Ascending aorta (tissue), 2 donors: Measurements from ENCODE around the gene NADSYN1. TPM values are rescaled to one million over a fixed set of nuclear protein-coding genes. Genes with fewer than 3 reads are reported as not detected.
"Not testable (repeated sequence)": the region's sequence is repeated elsewhere in the genome, so short reads cannot be mapped to it uniquely, and the experiment has no call there.

Experiments
- DNase-seq, 2 donors: peaks; one replicate each; pipeline ENCODE4 v3.0.0-alpha.2; 2019; ENCODE audit warnings: low spot score in 2 of 2
- H3K27ac ChIP-seq, 2 donors: fragments of 200-600 bp; sonication (generic); one replicate each; pipeline ENCODE4 v1.5.1; 2016 to 2017; ENCODE audit warnings: mild to moderate bottlenecking in 1 of 2
- H3K27me3 ChIP-seq: fragments of 200-600 bp; sonication (generic); one replicate; pipeline ENCODE4 v1.5.1; 2017
- H3K36me3 ChIP-seq, 2 donors: fragments of 200-600 bp; sonication (generic); one replicate each; pipeline ENCODE4 v1.5.1; 2016
- H3K4me1 ChIP-seq, 2 donors: fragments of 200-600 bp; sonication (generic); one replicate each; pipeline ENCODE4 v1.5.1; 2016 to 2017; ENCODE audit warnings: mild to moderate bottlenecking in 1 of 2
- H3K4me3 ChIP-seq, 2 donors: fragments of 200-600 bp; sonication (generic); one replicate each; pipeline ENCODE4 v1.5.1; 2016 to 2017; ENCODE audit warnings: mild to moderate bottlenecking in 1 of 2
- H3K9me3 ChIP-seq, 2 donors: fragments of 200-600 bp; sonication (generic); one replicate each; pipeline ENCODE4 v1.5.1; 2016
- CTCF ChIP-seq, 3 experiments: fragments of 200-600 bp in 2 of 3; fragments of 450-650 bp in 1 of 3; sonication (generic) in 2 of 3; IDR thresholded peaks; one replicate each; pipeline ENCODE4 v1.5.1; 2016 to 2019; ENCODE audit warnings: antibody characterized with exemption in 3 of 3, mild to moderate bottlenecking in 1 of 3, moderate library complexity in 1 of 3
- intact Hi-C: fragments of 100-400 bp; cut with DNase I; formaldehyde crosslinking; loops from one replicate; pipeline ENCODE4 v1.15.1; 2023
- total RNA-seq: library from RNA; depleted of rRNA; stranded (reverse); fragments of >200 nt; gene quantifications from one replicate; pipeline ENCODE4 v1.1.0, GENCODE V29; 2016

Gene NADSYN1
- total RNA-seq, 1 donor from 2014 or later, result 33.3 TPM

GRCh38 chr11:71527576-71528210 is 74.7 kb downstream of the NADSYN1 start:
- Histone ChIP-seq H3K4me3 (no peak overlapping the region), H3K27me3 (no peaks in the 10 kb centered on the region), H3K9me3 (no peaks in the 10 kb centered on the region), H3K27ac (no peak overlapping the region), H3K36me3 (no peaks in the 10 kb centered on the region), H3K4me1 (no peaks in the 10 kb centered on the region)
- DNase-seq, result no peak
- no peak for TF ChIP-seq CTCF (IDR thresholded peaks at IDR 0.05)
- intact Hi-C loops, result no loop called here

DNA sequence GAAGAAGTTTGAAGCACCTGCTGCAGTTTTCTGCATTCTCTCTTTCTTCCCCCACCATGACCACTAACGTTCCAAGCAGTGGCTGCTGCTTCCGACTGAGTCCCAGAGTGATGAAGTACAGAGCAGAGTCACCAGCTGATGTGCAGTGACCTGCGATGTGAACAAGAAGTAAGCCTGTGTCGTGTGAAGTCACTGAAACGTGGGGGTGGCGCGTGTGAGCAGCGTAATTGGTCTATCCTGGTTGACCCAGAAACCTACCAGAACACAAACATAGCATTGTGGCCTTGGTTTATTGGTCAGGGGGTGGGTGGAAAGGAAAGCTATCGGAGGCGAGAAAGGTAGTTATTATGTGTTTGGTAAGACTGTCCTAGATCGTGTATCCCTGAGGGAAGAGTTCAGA is 77.6 kb downstream of the NADSYN1 start:
- Histone ChIP-seq H3K4me1 (no peaks in the 10 kb centered on the region), H3K4me3 (no peak overlapping the region), H3K27ac (no peak overlapping the region), H3K9me3 (no peaks in the 10 kb centered on the region), H3K27me3 (no peaks in the 10 kb centered on the region), H3K36me3 (no peaks in the 10 kb centered on the region)
- no peak for TF ChIP-seq CTCF (IDR thresholded peaks at IDR 0.05)
- no peak for DNase-seq
- intact Hi-C loops, result no loop called here

GRCh38 chr11:71532036-71532610 is 79.1 kb downstream of the NADSYN1 start:
- intact Hi-C loops, result no loop called here
- no peaks in the 10 kb centered on the region for H3K27me3 ChIP-seq
- no peak overlapping the region for H3K27ac ChIP-seq
- no peak for DNase-seq
- H3K9me3 ChIP-seq, result no peaks in the 10 kb centered on the region
- H3K4me1 ChIP-seq, result no peaks in the 10 kb centered on the region
- TF ChIP-seq CTCF (IDR thresholded peaks at IDR 0.05), result no peak
- no peak overlapping the region for H3K4me3 ChIP-seq
- H3K36me3 ChIP-seq, result no peaks in the 10 kb centered on the region

GRCh38 chr11:71534711-71535608 is 82.0 kb downstream of the NADSYN1 start:
- H3K36me3 ChIP-seq, H3K27ac ChIP-seq, DNase-seq, H3K4me3 ChIP-seq, H3K27me3 ChIP-seq, H3K9me3 ChIP-seq, H3K4me1 ChIP-seq, intact Hi-C loops: not testable (repeated sequence)

DNA sequence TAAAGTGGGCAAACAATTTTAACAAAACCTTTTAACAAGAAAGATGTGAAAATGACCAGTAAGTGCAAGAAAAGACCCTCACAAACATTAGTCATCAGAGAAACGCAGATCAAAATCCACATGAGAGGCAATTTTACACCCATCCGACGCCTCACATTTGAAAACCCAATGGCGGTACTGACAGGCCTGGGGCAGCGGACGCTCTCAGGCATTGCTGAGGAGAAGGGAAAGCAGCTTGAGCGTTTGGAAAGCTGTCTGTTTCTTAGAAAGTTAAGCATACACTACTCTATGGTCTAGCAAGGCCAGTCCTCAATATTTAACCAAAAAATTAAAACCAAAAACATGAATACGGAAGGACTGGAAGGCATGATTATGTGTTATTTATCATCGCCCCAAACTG is 82.8 kb downstream of the NADSYN1 start:
- Histone ChIP-seq H3K27ac (no peak overlapping the region), H3K4me3 (no peak overlapping the region), H3K27me3 (no peaks in the 10 kb centered on the region), H3K4me1 (no peaks in the 10 kb centered on the region), H3K9me3 (no peaks in the 10 kb centered on the region), H3K36me3 (no peaks in the 10 kb centered on the region)
- no peak for DNase-seq
- intact Hi-C loops, result no loop called here
- TF ChIP-seq CTCF (IDR thresholded peaks at IDR 0.05), result no peak

GRCh38 chr11:71537537-71537936 is 84.5 kb downstream of the NADSYN1 start:
- DNase-seq, result no peak
- H3K4me1 ChIP-seq, result no peaks in the 10 kb centered on the region
- no peak for TF ChIP-seq CTCF (IDR thresholded peaks at IDR 0.05)
- H3K36me3 ChIP-seq, result no peaks in the 10 kb centered on the region
- H3K27me3 ChIP-seq, result no peaks in the 10 kb centered on the region
- no peaks in the 10 kb centered on the region for H3K9me3 ChIP-seq
- intact Hi-C loops, result no loop called here
- H3K4me3 ChIP-seq, result no peak overlapping the region
- no peak overlapping the region for H3K27ac ChIP-seq

DNA sequence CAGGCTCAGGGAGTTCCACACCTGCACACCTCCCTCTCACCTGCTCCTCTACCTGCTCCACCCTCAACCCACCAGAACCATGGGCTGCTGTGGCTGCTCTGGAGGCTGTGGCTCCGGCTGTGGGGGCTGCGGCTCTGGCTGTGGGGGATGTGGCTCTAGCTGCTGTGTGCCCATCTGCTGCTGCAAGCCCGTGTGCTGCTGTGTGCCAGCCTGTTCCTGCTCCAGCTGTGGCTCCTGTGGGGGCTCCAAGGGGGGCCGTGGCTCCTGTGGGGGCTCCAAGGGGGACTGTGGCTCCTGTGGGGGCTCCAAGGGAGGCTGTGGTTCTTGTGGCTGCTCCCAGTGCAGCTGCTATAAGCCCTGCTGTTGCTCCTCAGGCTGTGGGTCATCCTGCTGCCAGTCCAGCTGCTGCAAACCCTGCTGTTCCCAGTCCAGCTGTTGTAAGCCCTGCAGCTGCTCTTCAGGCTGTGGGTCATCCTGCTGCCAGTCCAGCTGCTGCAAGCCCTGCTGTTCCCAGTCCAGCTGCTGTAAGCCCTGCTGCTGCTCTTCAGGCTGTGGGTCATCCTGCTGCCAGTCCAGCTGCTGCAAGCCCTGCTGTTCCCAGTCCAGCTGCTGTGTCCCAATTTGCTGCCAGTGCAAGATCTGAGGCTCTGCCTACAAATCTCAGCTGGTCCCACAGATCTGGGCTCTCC is 85.1 kb downstream of the NADSYN1 start, which contains the start of gene KRTAP5-8:
Gene KRTAP5-8, plus strand, starts transcription at position 49 of the 689 bp plus-strand sequence. Its CDS starts 31 bp downstream, at position 80.
- H3K27me3 ChIP-seq, H3K4me3 ChIP-seq, H3K36me3 ChIP-seq, intact Hi-C loops, DNase-seq, H3K4me1 ChIP-seq, H3K27ac ChIP-seq, H3K9me3 ChIP-seq: not testable (repeated sequence)
